HG03565 (cell line): ENCODE results near the gene LGMN.

Source experiments
- ATAC-seq: cut with Tn5 transposase; IDR thresholded peaks from one replicate; pipeline ENCODE4 v1.9.1; 2021; ENCODE audit warnings: mild to moderate bottlenecking, moderate library complexity; ENCODE audit not compliant: unreplicated experiment

The LGMN gene

DNA sequence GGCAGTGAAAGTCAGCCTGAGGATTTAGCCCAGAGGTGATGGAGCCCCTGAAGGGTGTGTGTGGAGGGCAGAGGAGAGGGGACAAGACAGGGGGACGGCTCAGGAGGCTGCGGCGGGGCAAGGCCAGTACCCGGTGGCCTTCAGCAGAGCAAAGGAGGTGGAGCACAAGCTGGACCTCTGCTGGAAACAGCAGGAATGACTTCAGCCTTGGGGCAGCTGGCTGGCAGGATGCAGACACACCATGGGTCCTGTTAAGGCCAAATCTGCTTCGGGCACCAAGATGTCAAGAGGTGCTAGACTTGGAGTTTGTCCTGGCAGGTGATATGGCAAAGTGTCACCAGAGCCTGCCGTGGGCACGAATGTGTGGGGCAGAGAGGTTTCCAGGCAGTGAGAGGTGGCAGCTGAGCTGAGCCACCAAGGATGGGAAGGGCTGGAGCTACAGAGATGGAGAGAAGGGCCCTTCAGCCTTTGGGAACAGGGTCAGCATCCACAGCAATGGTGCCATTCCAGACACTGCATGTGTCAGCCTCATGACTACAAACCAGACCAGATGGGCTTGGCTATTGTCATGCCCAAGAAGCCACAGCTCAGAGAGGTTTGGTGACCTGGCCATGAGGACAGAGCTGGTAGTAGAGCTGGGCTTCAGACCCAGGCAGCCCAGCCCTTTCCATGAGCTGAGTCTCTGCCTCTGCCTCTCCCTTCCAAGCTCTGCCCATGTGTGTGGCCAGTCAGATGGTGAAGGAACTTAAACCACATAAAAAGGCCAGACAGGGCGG lies 91.9 kb downstream of the LGMN start:
- ATAC-seq = no peak

DNA sequence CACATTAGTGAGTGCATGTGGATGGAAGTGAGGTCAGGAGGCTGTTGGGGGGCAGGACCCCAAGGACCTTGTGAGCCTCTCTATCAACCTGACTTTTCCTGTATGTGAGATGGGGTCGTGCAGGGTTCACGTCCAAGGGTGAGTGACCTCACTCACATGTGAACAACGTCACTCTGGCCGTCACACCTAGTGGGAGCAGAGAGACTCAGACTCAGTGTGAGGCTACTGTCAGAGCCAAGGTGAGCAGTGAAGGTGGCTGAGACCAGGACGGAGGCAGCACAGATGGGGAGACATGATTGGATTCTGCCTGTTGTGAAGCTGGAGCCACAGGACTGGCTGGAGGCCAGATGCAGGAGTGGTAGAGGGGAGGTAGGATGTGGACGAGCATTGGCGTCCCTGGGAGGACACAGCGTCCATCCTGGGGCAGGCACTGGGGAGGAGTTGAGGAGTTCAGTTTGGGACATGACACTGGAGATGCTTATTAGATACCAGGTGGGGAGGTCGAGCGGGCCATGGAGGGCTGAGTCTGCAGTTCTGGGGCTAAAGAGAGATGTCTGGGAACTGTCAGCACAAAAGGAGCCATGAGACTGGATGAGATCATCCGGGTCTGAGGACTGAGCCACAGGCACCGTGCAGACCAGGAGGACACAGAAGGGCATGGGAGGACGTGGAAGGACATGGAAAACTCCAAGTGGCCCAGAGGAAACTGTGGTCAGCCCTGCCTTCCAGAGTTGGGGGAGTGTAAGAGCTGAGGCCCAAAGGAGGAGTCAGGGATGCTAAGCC lies 92.8 kb downstream of the LGMN start:
- no peak for ATAC-seq

DNA sequence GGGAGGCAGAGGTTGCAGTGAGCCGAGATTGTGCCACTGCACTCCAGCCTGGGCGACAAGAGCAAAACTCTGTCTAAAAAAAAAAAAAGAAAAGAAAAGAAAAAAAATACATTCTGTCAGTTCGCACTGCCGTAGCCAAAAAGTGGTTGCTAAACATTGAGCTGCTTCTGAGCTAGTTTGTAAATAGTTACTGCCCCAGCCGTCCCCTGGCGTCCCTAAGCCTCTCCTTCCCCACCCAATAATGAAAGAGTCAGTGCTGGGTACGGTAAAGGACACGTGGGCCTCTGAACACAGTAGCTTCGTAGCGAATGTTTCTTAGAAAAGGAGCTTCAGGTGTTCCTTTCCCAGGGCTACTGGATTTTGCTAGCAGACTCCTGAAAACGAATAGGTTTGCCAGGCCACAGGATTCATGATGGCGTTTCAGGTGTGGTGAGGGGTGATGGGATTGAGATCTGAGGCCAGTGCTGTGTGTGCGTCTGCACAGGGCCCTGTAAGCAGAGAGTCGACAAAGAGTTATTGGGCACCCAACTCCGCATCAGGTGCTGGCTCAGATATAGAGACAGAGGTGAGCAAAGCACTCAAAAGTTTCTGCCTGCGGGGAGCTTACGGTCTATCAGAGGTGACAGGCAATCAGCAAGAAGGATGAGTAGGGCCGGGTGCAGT lies 94.1 kb downstream of the LGMN start:
- no peak for ATAC-seq
